ENCODE data around the gene GRK7.

Gene GRK7

GRCh38 chr3:141764465-141764864, 1.3 kb downstream of the GRK7 start:
- H3K79me2 ChIP-seq (ENCODE audit: insufficient read depth, low read length) = no peaks in the 10 kb centered on the region
- no peak overlapping the region for H3K4me3 ChIP-seq (ENCODE audit: insufficient read depth, low read length, poor library complexity, severe bottlenecking)
- no peak overlapping the region for H3K27ac ChIP-seq (ENCODE audit: low read depth, low read length)
- no peaks in the 10 kb centered on the region for H3K36me3 ChIP-seq (ENCODE audit: low read length)
- H3K9me2 ChIP-seq (replicated peaks; ENCODE audit: insufficient read depth, low read length) = no peaks in the 10 kb centered on the region
- no peak overlapping the region for H3K4me2 ChIP-seq (ENCODE audit: low read depth, low read length, poor library complexity, severe bottlenecking)
- TF ChIP-seq CTCF (IDR thresholded peaks at IDR 0.05; ENCODE audit: insufficient read depth, low read length, poor library complexity, severe bottlenecking) (no peak), EZH2phosphoT487 (conservative IDR thresholded peaks at IDR 0.05; ENCODE audit: low read length) (no peak)
- no peaks in the 10 kb centered on the region for H4K20me1 ChIP-seq (ENCODE audit: low read depth, low read length)
- no peaks in the 10 kb centered on the region for H3K27me3 ChIP-seq (ENCODE audit: low read length)
- H2AFZ ChIP-seq (ENCODE audit: low read depth, low read length, severe bottlenecking) = no peak overlapping the region
- H3K9me3 ChIP-seq (ENCODE audit: insufficient read depth, low read length) = no peaks in the 10 kb centered on the region
- H3F3A ChIP-seq (ENCODE audit: insufficient read depth) = no peaks in the 10 kb centered on the region
- H3K9ac ChIP-seq (ENCODE audit: low read length) = no peak overlapping the region

GRCh38 chr3:141764986-141765385, 1.8 kb downstream of the GRK7 start:
- H4K20me1 ChIP-seq (ENCODE audit: low read depth, low read length) = no peaks in the 10 kb centered on the region
- TF ChIP-seq EZH2phosphoT487 (conservative IDR thresholded peaks at IDR 0.05; ENCODE audit: low read length) = no peak
- TF ChIP-seq CTCF (IDR thresholded peaks at IDR 0.05; ENCODE audit: insufficient read depth, low read length, poor library complexity, severe bottlenecking) = no peak
- no peaks in the 10 kb centered on the region for H3K27me3 ChIP-seq (ENCODE audit: low read length)
- no peak overlapping the region for H3K4me2 ChIP-seq (ENCODE audit: low read depth, low read length, poor library complexity, severe bottlenecking)
- H3K36me3 ChIP-seq (ENCODE audit: low read length) = no peaks in the 10 kb centered on the region
- no peak overlapping the region for H3K27ac ChIP-seq (ENCODE audit: low read depth, low read length)
- no peak overlapping the region for H3K4me3 ChIP-seq (ENCODE audit: insufficient read depth, low read length, poor library complexity, severe bottlenecking)
- no peak overlapping the region for H3K9ac ChIP-seq (ENCODE audit: low read length)
- H3K9me2 ChIP-seq (replicated peaks; ENCODE audit: insufficient read depth, low read length) = no peaks in the 10 kb centered on the region
- no peak overlapping the region for H2AFZ ChIP-seq (ENCODE audit: low read depth, low read length, severe bottlenecking)
- H3K9me3 ChIP-seq (ENCODE audit: insufficient read depth, low read length) = no peaks in the 10 kb centered on the region
- H3F3A ChIP-seq (ENCODE audit: insufficient read depth) = no peaks in the 10 kb centered on the region
- H3K79me2 ChIP-seq (ENCODE audit: insufficient read depth, low read length) = no peaks in the 10 kb centered on the region

- H3K79me2 ChIP-seq (ENCODE audit: insufficient read depth, low read length) = no peaks in the 10 kb centered on the region
- H3K27ac ChIP-seq (ENCODE audit: low read depth, low read length) = no peak overlapping the region
- no peaks in the 10 kb centered on the region for H3K36me3 ChIP-seq (ENCODE audit: low read length)
- H3K4me2 ChIP-seq (ENCODE audit: low read depth, low read length, poor library complexity, severe bottlenecking) = no peak overlapping the region
- H3K4me3 ChIP-seq (ENCODE audit: insufficient read depth, low read length, poor library complexity, severe bottlenecking) = no peak overlapping the region
- TF ChIP-seq CTCF (IDR thresholded peaks at IDR 0.05; ENCODE audit: insufficient read depth, low read length, poor library complexity, severe bottlenecking) (no peak), EZH2phosphoT487 (conservative IDR thresholded peaks at IDR 0.05; ENCODE audit: low read length) (no peak)
- no peak overlapping the region for H3K9ac ChIP-seq (ENCODE audit: low read length)
- no peaks in the 10 kb centered on the region for H3F3A ChIP-seq (ENCODE audit: insufficient read depth)
- H3K9me2 ChIP-seq (replicated peaks; ENCODE audit: insufficient read depth, low read length) = no peaks in the 10 kb centered on the region
- H3K27me3 ChIP-seq (ENCODE audit: low read length) = no peaks in the 10 kb centered on the region
- no peaks in the 10 kb centered on the region for H4K20me1 ChIP-seq (ENCODE audit: low read depth, low read length)
- no peak overlapping the region for H2AFZ ChIP-seq (ENCODE audit: low read depth, low read length, severe bottlenecking)
- no peaks in the 10 kb centered on the region for H3K9me3 ChIP-seq (ENCODE audit: insufficient read depth, low read length)
These were observed 3.9 kb downstream of the GRK7 start for GRCh38 chr3:141767066-141767465.

Measured in SU-DHL-6 (cell line).